GM19328 (cell line): ENCODE results near the gene PXN.
"Not testable (repeated sequence)": the region's sequence is repeated elsewhere in the genome, so short reads cannot be mapped to it uniquely, and the experiment has no call there.

ENCODE experiments used
- ATAC-seq: cut with Tn5 transposase; IDR thresholded peaks from one replicate; pipeline ENCODE4 v1.9.1; 2021; ENCODE audit warnings: mild to moderate bottlenecking, moderate library complexity; ENCODE audit not compliant: unreplicated experiment

The PXN gene

GRCh38 chr12:120262852-120263747, 2.4 kb downstream of the PXN start:
- ATAC-seq = no peak

DNA sequence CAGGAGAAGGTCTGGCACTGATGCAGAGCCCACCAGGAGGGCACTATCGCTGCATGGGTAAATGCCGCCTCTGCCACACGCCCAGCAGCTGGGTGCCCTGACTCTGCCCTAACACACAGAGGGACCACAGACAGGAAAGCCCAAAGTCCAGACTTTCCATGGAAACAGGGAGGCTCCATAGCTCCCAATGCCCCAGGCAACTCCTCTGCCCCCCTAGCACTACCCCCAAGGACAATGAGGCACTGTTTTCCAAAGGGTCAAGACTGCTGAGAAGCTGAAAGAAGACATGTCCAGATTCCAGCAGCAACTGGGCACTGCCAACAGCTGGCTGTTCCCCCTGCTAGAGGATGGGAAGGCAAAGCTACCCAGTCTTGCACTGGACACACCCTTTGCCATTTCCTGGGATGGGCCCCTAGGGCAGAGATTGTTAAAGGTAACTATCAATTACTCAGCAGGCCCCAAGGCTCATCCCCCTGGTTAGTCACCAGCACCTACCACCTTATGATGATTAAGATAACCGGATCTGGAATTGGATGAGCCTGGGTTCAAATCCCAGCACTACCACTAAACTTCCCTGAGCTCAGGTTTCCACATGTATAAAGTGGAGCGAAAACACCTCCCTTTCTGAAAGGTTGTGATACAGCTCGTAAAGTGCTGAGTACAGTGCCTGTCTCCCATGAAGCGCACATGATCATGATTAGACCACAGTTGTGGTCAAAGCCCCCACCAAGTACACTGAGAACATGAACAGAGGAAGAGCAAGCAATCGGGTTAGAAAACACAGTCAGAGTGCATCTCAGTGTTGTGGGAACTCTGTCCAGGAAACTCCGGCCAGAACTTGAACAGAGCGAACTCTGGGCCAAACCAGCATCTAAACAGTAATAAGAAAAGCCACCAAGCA, 3.3 kb downstream of the PXN start:
- ATAC-seq = no peak

GRCh38 chr12:120260607-120261006, 4.9 kb downstream of the PXN start:
- ATAC-seq = no peak

- ATAC-seq = no peak
These were observed 5.9 kb downstream of the PXN start for GRCh38 chr12:120259418-120260202.

DNA sequence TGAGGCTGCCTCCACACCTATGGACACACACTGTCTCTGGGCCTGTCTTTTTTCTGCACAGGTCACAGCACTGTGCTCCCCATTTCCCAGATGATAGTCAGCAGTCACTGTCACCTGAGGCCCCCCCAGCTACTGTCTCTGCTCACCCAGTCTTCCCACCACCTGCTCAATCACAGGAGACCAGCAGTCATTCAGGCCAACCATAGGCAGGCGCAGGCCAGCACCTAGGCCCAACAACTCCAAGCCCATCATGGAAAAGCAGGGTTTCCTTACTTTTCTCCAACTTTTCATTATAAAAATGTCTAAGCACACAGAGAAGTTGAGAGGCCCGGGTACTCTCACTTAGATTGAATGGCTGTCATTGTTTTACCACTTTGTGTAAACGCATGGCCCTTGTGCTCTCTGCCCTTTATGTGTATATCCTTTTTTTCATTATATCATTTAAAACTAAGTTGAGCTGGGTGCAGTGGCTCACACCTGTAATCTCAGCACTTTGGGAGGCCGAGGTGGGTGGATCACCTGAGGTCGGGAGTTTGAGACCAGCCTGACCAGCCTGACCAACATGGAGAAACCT, 7.1 kb downstream of the PXN start:
- no peak for ATAC-seq

- no peak for ATAC-seq
These were observed 8.3 kb downstream of the PXN start for GRCh38 chr12:120257041-120257821.

DNA sequence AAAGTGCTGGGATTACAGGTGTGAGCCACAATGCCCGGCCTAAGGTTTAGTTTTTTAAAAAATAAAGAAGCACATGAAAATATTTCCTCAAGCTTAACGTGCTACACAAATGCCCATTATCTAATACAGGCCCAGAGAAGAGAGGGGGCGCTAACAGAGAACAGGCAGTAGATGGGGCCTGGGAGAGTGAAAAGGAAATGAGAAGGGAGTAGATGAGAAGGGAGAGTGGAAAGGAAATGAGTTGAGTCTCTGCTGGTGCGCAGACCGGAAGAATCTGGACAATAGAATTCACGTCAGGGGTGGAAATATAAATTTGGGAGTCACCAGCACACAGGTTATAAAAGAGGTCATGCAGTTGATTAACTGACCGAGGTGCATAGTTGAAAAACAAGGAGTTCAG, 10.7 kb downstream of the PXN start:
- no peak for ATAC-seq

- not testable (repeated sequence) for ATAC-seq
These were observed 12.2 kb downstream of the PXN start for GRCh38 chr12:120253313-120253712.

DNA sequence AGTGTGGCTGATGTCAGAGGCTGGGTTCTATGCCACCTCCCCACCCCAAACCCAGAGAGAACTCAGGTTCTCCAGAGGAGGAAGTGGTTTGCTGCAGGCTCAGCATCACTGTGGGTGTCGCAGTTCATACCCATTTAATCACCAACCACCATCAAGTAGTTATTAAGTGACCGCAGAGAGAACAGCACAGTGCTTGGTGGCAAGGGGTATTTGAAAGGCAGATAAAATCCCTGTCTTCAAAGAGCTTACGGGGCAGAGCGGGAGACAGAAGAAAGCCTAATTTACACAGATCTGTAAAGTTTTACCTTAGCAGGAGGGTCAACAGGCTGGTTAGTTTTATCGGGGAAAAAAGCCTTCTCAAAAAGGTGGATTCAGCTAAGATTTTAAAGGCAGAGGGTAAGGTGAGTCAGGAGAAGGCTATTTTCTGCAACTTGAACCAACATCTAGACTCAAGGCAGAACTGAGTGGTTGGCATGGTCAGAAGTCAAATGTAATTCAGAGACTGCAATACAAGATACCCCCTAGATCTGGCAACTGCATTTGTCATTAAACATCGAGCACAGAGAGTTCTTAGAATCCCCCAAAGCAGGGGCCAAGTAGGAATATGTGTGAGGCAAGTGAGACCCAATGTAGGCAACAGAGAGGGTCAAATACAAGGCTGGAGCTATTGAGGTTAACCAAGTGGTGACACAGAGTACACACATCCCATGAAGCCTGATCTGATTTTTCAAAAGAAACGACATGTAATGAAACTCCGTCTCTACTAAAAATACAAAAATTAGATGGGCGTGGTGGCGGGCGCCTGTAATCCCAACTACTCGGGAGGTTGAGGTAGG, 13.2 kb downstream of the PXN start:
- no peak for ATAC-seq

GRCh38 chr12:120251364-120252070, 14.0 kb downstream of the PXN start:
- ATAC-seq = not testable (repeated sequence)

- no peak for ATAC-seq
These were observed 15.4 kb downstream of the PXN start for GRCh38 chr12:120249875-120250795.

- ATAC-seq = no peak
These were observed 16.2 kb downstream of the PXN start for GRCh38 chr12:120249266-120249874.

DNA sequence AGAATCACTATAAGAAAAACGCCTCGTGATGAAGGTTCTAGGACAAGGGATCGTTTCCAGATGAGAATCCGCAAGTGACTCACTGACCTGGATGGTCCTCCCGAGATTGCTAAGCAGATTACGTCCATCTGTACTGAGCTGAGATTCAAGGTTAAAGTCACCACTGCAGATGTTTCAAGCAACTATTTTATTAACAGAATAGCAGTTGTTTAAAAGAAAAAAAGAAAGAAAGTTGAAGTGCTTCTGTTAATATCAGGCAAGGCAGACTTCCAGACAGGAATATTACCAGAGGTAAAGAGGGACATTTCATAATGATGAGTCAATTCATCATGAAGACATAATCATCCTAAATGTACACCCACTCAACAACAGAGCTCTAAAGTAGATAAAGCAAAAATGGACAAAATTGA, 17.9 kb downstream of the PXN start:
- no peak for ATAC-seq

DNA sequence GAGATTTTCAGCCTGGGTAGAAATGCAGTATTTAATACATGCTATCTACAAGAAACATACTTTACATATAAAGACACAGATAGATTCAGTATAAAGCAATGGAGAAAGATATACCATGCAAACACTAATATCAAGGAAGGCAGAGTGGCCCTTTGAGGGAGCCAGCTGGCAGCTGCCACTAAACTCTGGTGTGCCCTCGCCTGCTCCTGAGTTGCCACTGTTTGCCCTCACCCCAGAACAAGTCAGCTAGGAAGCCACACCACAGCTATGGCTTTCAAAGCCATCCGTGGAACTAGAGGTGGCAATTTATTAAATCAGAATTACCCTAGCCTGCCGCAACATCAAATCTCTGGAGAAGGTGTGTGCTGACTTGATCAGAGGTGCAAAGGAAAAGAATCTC, 18.3 kb downstream of the PXN start:
- no peak for ATAC-seq

GRCh38 chr12:120246705-120247104, 18.8 kb downstream of the PXN start:
- not testable (repeated sequence) for ATAC-seq

GRCh38 chr12:120242971-120243699, 22.4 kb downstream of the PXN start:
- no peak for ATAC-seq
